ENCODE measurements around the gene SURF6. TPM values are rescaled to one million over a fixed set of nuclear protein-coding genes. Genes with fewer than 3 reads are reported as not detected.

SURF6 gene
- total RNA-seq, 1 donor from 2014 or later = 17.3 TPM

- DNase-seq (ENCODE audit: low spot score) (no peak), ATAC-seq (no peak)
Observed at GRCh38 chr9:133369422-133369821, 33.4 kb upstream of the SURF6 start.

GRCh38 chr9:133368249-133368881 is 32.4 kb upstream of the SURF6 start:
- DNase-seq (ENCODE audit: low spot score) = no peak
- intact Hi-C loops (cut with DNase I) = no loop called here
- peak; percentile 38 for ATAC-seq

More at GRCh38 chr9:133369422-133369821, 33.4 kb upstream of the SURF6 start:
- intact Hi-C loops (cut with DNase I) = no loop called here

GRCh38 chr9:133367778-133368177 is 31.8 kb upstream of the SURF6 start:
- DNase-seq (ENCODE audit: low spot score) (no peak), ATAC-seq (no peak)
- intact Hi-C loops (cut with DNase I) = no loop called here

- no peak for DNase-seq (ENCODE audit: low spot score)
- intact Hi-C loops (cut with DNase I) = no loop called here
- ATAC-seq = no peak
Observed at GRCh38 chr9:133367221-133367620, 31.2 kb upstream of the SURF6 start.

- no peak for ATAC-seq
- intact Hi-C loops (cut with DNase I) = no loop called here
- DNase-seq (ENCODE audit: low spot score) = no peak
Observed at GRCh38 chr9:133366435-133366834, 30.4 kb upstream of the SURF6 start.

GRCh38 chr9:133362359-133363044 is 26.5 kb upstream of the SURF6 start:
- ATAC-seq = no peak
- no peak for DNase-seq (ENCODE audit: low spot score)
- intact Hi-C loops (cut with DNase I) = no loop called here

- DNase-seq (ENCODE audit: low spot score) (no peak), ATAC-seq (no peak)
- intact Hi-C loops (cut with DNase I) = no loop called here
Observed at GRCh38 chr9:133361507-133362092, 25.6 kb upstream of the SURF6 start.

GRCh38 chr9:133360400-133361393 is 24.7 kb upstream of the SURF6 start:
- DNase-seq (ENCODE audit: low spot score) (no peak), ATAC-seq (no peak)
- intact Hi-C loops (cut with DNase I) = no loop called here

GRCh38 chr9:133359399-133360175 is 23.6 kb upstream of the SURF6 start:
- ATAC-seq (peak; percentile 36), DNase-seq (ENCODE audit: low spot score) (no peak)
- intact Hi-C loops (cut with DNase I) = no loop called here

GRCh38 chr9:133357656-133358055 is 21.7 kb upstream of the SURF6 start:
- DNase-seq (ENCODE audit: low spot score) (no peak), ATAC-seq (no peak)
- intact Hi-C loops (cut with DNase I) = no loop called here

GRCh38 chr9:133356391-133357091 is 20.6 kb upstream of the SURF6 start, which contains the start of the genes SURF1 and SURF2:
Gene SURF1 (minus strand): TSS chr9:133356487. CDS start chr9:133356453, 34 bp downstream.
Gene SURF2 (plus strand): TSS chr9:133356550. CDS start chr9:133356593, 43 bp downstream.
- DNase-seq (ENCODE audit: low spot score) = peak; percentile 93
- peak; percentile 93 for ATAC-seq
- intact Hi-C loops (cut with DNase I) = no loop called here

GRCh38 chr9:133355881-133356357 is 19.9 kb upstream of the SURF6 start:
- ATAC-seq (no peak), DNase-seq (ENCODE audit: low spot score) (no peak)
- intact Hi-C loops (cut with DNase I) = no loop called here

- ATAC-seq (no peak), DNase-seq (ENCODE audit: low spot score) (no peak)
- intact Hi-C loops (cut with DNase I) = no loop called here
Observed at GRCh38 chr9:133354766-133355165, 18.8 kb upstream of the SURF6 start.

GRCh38 chr9:133353548-133353947 is 17.6 kb upstream of the SURF6 start:
- DNase-seq (ENCODE audit: low spot score) (no peak), ATAC-seq (no peak)
- intact Hi-C loops (cut with DNase I) = no loop called here

GRCh38 chr9:133352635-133353340 is 16.8 kb upstream of the SURF6 start:
- no peak for DNase-seq (ENCODE audit: low spot score)
- ATAC-seq = no peak
- intact Hi-C loops (cut with DNase I) = no loop called here

- intact Hi-C loops (cut with DNase I) = no loop called here
- ATAC-seq (no peak), DNase-seq (ENCODE audit: low spot score) (no peak)
Observed at GRCh38 chr9:133351908-133352634, 16.1 kb upstream of the SURF6 start.

Measured in sciatic nerve (tissue), 2 donors.